Uterus (tissue), 4 donors: ENCODE data around the gene NRG4. TPM values are rescaled to one million over a fixed set of nuclear protein-coding genes. Genes with fewer than 3 reads are reported as not detected.
A peak's percentile ranks its signal among the peaks of the same experiment; 100 is the strongest.
"Not testable (repeated sequence)": the region's sequence is repeated elsewhere in the genome, so short reads cannot be mapped to it uniquely, and the experiment has no call there.

ENCODE experiments used
- DNase-seq, 2 donors: peaks; one replicate each; pipeline ENCODE4 v3.0.0-alpha.2; 2019 to 2020
- H3K27ac ChIP-seq, 2 donors: fragments of 200-600 bp; sonication (generic); 1 replicate in 1 of 2; 2 replicates in 1 of 2; pipeline ENCODE4 v1.5.1; 2016 to 2018
- H3K27me3 ChIP-seq, 2 donors: fragments of 200-600 bp; sonication (generic); one replicate each; pipeline ENCODE4 v1.5.1; 2018 to 2019; ENCODE audit warnings: control low read depth in 1 of 2
- H3K36me3 ChIP-seq, 2 donors: fragments of 200-600 bp; sonication (generic); one replicate each; pipeline ENCODE4 v1.5.1; 2019; ENCODE audit warnings: control low read depth in 1 of 2
- H3K4me1 ChIP-seq, 2 donors: fragments of 200-600 bp; sonication (generic); one replicate each; pipeline ENCODE4 v1.5.1; 2018 to 2019; ENCODE audit warnings: control low read depth in 1 of 2
- H3K4me3 ChIP-seq, 2 donors: fragments of 200-600 bp; sonication (generic); 1 replicate in 1 of 2; 2 replicates in 1 of 2; pipeline ENCODE4 v1.5.1; 2018 to 2019; ENCODE audit warnings: mild to moderate bottlenecking in 1 of 2
- H3K9me3 ChIP-seq, 2 donors: fragments of 200-600 bp; sonication (generic); one replicate each; pipeline ENCODE4 v1.5.1; 2019; ENCODE audit warnings: control low read depth in 1 of 2
- POLR2A ChIP-seq, 2 donors: fragments of 450-650 bp; IDR thresholded peaks; one replicate each; pipeline ENCODE4 v1.6.1; 2016; ENCODE audit warnings: antibody characterized with exemption in 2 of 2, mild to moderate bottlenecking in 1 of 2, moderate library complexity in 1 of 2
- intact Hi-C: fragments of 100-400 bp; cut with DNase I; formaldehyde crosslinking; loops from one replicate; pipeline ENCODE4 v1.15.1; 2023; ENCODE audit warnings: low total_unique reads
- total RNA-seq, 4 donors: library from RNA; depleted of rRNA in 3 of 4; stranded (reverse); fragments of >200 nt in 3 of 4; gene quantifications; one replicate each; pipeline versions ENCODE4 v1.1.0 to v1.2.4, GENCODE V29; 2014 to 2023
- TF ChIP-seq, protein P1 (sequence below), 4 experiments: fragments of 200-600 bp in 2 of 4; fragments of 450-650 bp in 2 of 4; sonication (generic) in 2 of 4; IDR thresholded peaks; one replicate each; pipeline ENCODE4 v1.5.1; 2016 to 2019; ENCODE audit warnings: antibody characterized with exemption in 4 of 4, mild to moderate bottlenecking in 2 of 4, moderate library complexity in 1 of 4
- donor health status: DM: yes; HTN: yes; CAD: no.

Gene NRG4
- total RNA-seq, 4 donors from 2014 or later, result 0.21 TPM; not detected in 3

- no peaks in the 10 kb centered on the region for H3K27me3 ChIP-seq
- no peak overlapping the region for H3K27ac ChIP-seq
- peaks cover 0 to 4% of the 10 kb centered on the region in 2 donors for H3K4me1 ChIP-seq
- intact Hi-C loops, result no loop called here
- no peak for TF ChIP-seq POLR2A (IDR thresholded peaks at IDR 0.05)
- TF ChIP-seq, protein P1, sequence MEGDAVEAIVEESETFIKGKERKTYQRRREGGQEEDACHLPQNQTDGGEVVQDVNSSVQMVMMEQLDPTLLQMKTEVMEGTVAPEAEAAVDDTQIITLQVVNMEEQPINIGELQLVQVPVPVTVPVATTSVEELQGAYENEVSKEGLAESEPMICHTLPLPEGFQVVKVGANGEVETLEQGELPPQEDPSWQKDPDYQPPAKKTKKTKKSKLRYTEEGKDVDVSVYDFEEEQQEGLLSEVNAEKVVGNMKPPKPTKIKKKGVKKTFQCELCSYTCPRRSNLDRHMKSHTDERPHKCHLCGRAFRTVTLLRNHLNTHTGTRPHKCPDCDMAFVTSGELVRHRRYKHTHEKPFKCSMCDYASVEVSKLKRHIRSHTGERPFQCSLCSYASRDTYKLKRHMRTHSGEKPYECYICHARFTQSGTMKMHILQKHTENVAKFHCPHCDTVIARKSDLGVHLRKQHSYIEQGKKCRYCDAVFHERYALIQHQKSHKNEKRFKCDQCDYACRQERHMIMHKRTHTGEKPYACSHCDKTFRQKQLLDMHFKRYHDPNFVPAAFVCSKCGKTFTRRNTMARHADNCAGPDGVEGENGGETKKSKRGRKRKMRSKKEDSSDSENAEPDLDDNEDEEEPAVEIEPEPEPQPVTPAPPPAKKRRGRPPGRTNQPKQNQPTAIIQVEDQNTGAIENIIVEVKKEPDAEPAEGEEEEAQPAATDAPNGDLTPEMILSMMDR (IDR thresholded peaks at IDR 0.05), result no peak
- no peaks in the 10 kb centered on the region for H3K9me3 ChIP-seq
- H3K36me3 ChIP-seq, result no peaks in the 10 kb centered on the region
- peak overlapping the region; percentile 40 to 53 for H3K4me3 ChIP-seq
- DNase-seq, result no peak
Measured at GRCh38 chr15:76058714-76059319, 46.6 kb upstream of the NRG4 start.

DNA sequence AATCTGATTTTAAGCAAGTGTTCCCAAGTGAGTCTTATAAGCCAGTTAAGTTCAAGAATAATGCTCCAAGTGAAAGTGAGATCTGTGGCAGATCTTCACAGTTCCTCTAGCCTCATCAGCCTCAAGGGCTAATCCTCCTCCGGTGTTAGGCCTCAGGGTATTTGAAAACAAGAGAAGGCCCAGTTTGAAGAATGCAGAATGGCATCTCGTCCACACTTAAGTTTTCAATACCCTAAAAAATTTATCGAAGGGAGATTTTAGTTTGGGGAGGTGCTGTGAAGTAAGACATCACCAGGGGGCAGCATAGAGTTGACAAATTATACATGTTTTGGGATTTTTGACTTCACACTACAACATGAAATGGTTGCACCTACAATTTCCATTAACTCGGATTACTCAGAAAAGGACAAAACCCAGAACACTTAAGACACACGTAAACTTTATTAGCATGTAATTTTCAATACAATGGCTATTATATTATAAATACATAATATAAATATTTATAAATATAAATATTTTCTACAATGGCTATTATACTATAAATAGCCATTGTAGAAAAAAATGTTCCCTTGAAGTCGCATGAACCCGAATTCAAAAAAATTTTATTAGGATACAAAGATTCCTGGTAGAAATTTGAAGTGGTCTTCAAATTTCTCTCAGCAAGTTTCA is 45.2 kb upstream of the NRG4 start:
- no peak overlapping the region for H3K27ac ChIP-seq
- H3K27me3 ChIP-seq, result no peaks in the 10 kb centered on the region
- H3K9me3 ChIP-seq, result no peaks in the 10 kb centered on the region
- H3K4me1 ChIP-seq, result peaks cover 0 to 4% of the 10 kb centered on the region in 2 donors
- no peak for DNase-seq
- intact Hi-C loops, result no loop called here
- no peak for TF ChIP-seq POLR2A (IDR thresholded peaks at IDR 0.05)
- TF ChIP-seq, protein P1 (IDR thresholded peaks at IDR 0.05), result peak; percentile 43 to 66 (median 54)
- no peak overlapping the region for H3K4me3 ChIP-seq
- H3K36me3 ChIP-seq, result no peaks in the 10 kb centered on the region

DNA sequence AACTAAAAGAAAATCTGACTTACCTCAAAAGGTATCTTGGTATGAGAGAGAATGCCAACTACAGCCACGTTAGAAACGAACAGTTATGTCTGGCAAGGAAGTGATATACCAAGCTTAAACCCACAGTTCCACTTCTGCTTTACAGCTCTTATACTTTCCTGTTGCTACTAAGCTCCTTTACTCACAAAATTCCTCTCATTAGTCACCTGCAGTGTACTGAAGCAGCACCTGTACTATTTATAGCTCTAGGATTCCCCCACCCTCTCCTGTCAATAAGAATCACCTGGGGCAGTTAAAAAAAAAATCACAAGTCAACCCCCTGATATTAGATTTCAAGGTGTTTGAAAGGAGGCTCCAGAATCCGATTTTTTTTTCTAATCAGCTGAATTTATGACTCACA is 44.7 kb upstream of the NRG4 start:
- Histone ChIP-seq H3K27ac (no peak overlapping the region), H3K9me3 (no peaks in the 10 kb centered on the region), H3K27me3 (no peaks in the 10 kb centered on the region), H3K4me3 (no peak overlapping the region), H3K36me3 (no peaks in the 10 kb centered on the region), H3K4me1 (peaks cover 0 to 4% of the 10 kb centered on the region in 2 donors)
- DNase-seq, result no peak
- intact Hi-C loops, result no loop called here
- TF ChIP-seq POLR2A (IDR thresholded peaks at IDR 0.05), result no peak
- TF ChIP-seq, protein P1 (IDR thresholded peaks at IDR 0.05), result no peak

DNA sequence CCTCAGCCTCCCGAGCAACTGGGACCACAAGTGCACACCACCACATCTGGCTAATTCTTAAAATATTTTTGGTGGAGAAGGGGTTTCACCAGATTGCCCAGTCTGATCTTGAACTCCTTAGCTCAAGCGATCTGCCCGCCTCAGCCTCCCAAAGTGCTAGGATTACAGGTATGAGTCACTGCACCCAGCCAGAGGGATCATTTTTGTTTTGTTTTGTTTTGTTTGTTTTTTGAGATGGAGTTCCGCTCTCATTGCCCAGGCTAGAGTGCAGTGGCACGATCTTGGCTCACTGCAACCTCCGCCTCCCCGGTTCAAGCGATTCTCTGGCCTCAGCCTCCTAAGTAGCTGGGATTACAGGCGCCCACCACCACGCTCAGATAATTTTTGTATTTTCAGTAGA is 42.0 kb upstream of the NRG4 start:
- H3K4me3 ChIP-seq, H3K27me3 ChIP-seq, H3K36me3 ChIP-seq, H3K4me1 ChIP-seq, H3K27ac ChIP-seq, H3K9me3 ChIP-seq, DNase-seq, intact Hi-C loops: not testable (repeated sequence)

DNA sequence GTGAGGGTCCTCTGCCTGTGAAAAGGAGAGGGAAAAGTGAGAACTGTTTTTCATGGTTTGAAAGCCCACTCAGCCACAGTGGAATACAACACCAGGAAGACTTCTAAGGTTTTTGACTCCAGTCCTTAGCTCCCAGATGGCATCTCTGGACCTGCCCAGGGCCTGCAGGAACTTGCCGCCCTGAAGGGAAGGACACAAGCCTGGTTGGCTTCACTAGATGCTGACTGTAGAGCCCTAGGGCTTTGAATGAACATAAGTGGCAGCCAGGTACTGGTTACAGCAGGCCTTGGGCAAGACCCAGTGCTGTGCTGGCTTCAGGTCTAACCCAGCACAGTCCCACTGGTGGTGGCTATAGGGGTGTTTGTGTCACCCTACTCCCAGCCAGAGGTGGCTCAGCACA is 26.3 kb upstream of the NRG4 start:
- Histone ChIP-seq H3K9me3 (no peaks in the 10 kb centered on the region), H3K27ac (no peak overlapping the region), H3K27me3 (no peaks in the 10 kb centered on the region), H3K4me1 (no peaks in the 10 kb centered on the region), H3K36me3 (no peaks in the 10 kb centered on the region), H3K4me3 (no peak overlapping the region)
- intact Hi-C loops, result no loop called here
- TF ChIP-seq, protein P1 (IDR thresholded peaks at IDR 0.05), result no peak
- no peak for TF ChIP-seq POLR2A (IDR thresholded peaks at IDR 0.05)
- no peak for DNase-seq
